Measurements from ENCODE around the gene KRT16.

Gene KRT16

GRCh38 chr17:41636652-41637051 lies 24.1 kb upstream of the KRT16 start:
- H3K27me3 ChIP-seq (replicated peaks; ENCODE audit: insufficient read depth, low read length) = peaks cover 12% of the 10 kb centered on the region
- H4K20me1 ChIP-seq (ENCODE audit: insufficient read depth, low read length) = no peaks in the 10 kb centered on the region
- no peak for TF ChIP-seq EZH2phosphoT487 (IDR thresholded peaks at IDR 0.05; ENCODE audit: low read length)
- no peak for TF ChIP-seq EZH2 (optimal IDR thresholded peaks at IDR 0.05; ENCODE audit: low read depth, low read length)
- TF ChIP-seq CTCF (IDR thresholded peaks at IDR 0.05; ENCODE audit: low read length) = no peak
- no peak overlapping the region for H3K4me2 ChIP-seq (ENCODE audit: low read depth, low read length)
- no peak overlapping the region for H3K27ac ChIP-seq (ENCODE audit: low read length)
- DNase-seq = no peak
- no peaks in the 10 kb centered on the region for H3K4me1 ChIP-seq (ENCODE audit: low read length)
- H3K9me2 ChIP-seq (replicated peaks; ENCODE audit: insufficient read depth, low read length) = no peaks in the 10 kb centered on the region
- H3F3A ChIP-seq (ENCODE audit: insufficient read depth, low read length) = no peaks in the 10 kb centered on the region
- H2AFZ ChIP-seq (ENCODE audit: low read length) = no peak overlapping the region
- H3K4me3 ChIP-seq (ENCODE audit: low read length) = no peak overlapping the region
- H3K79me2 ChIP-seq (ENCODE audit: low read length) = no peaks in the 10 kb centered on the region
- H3K9me3 ChIP-seq (replicated peaks; ENCODE audit: insufficient read depth, low read length) = no peaks in the 10 kb centered on the region
- no peak overlapping the region for H3K9ac ChIP-seq (ENCODE audit: low read length)
- H3K36me3 ChIP-seq (replicated peaks; ENCODE audit: insufficient read depth, low read length) = no peaks in the 10 kb centered on the region

GRCh38 chr17:41635121-41636097 lies 22.8 kb upstream of the KRT16 start:
- H3K27me3 ChIP-seq (replicated peaks; ENCODE audit: insufficient read depth, low read length) = peaks cover 12% of the 10 kb centered on the region
- H3K9me3 ChIP-seq (replicated peaks; ENCODE audit: insufficient read depth, low read length) = no peaks in the 10 kb centered on the region
- no peaks in the 10 kb centered on the region for H4K20me1 ChIP-seq (ENCODE audit: insufficient read depth, low read length)
- TF ChIP-seq EZH2phosphoT487 (IDR thresholded peaks at IDR 0.05; ENCODE audit: low read length) = no peak
- TF ChIP-seq CTCF (IDR thresholded peaks at IDR 0.05; ENCODE audit: low read length) = no peak
- TF ChIP-seq EZH2 (optimal IDR thresholded peaks at IDR 0.05; ENCODE audit: low read depth, low read length) = no peak
- no peak overlapping the region for H3K27ac ChIP-seq (ENCODE audit: low read length)
- no peaks in the 10 kb centered on the region for H3K4me1 ChIP-seq (ENCODE audit: low read length)
- H2AFZ ChIP-seq (ENCODE audit: low read length) = no peak overlapping the region
- H3K4me2 ChIP-seq (ENCODE audit: low read depth, low read length) = no peak overlapping the region
- DNase-seq = no peak
- H3K36me3 ChIP-seq (replicated peaks; ENCODE audit: insufficient read depth, low read length) = no peaks in the 10 kb centered on the region
- no peaks in the 10 kb centered on the region for H3K9me2 ChIP-seq (replicated peaks; ENCODE audit: insufficient read depth, low read length)
- H3F3A ChIP-seq (ENCODE audit: insufficient read depth, low read length) = no peaks in the 10 kb centered on the region
- H3K79me2 ChIP-seq (ENCODE audit: low read length) = no peaks in the 10 kb centered on the region
- H3K9ac ChIP-seq (ENCODE audit: low read length) = no peak overlapping the region
- H3K4me3 ChIP-seq (ENCODE audit: low read length) = no peak overlapping the region

GRCh38 chr17:41634639-41635038 lies 22.1 kb upstream of the KRT16 start:
- no peak for DNase-seq
- H3F3A ChIP-seq (ENCODE audit: insufficient read depth, low read length) = no peaks in the 10 kb centered on the region
- no peaks in the 10 kb centered on the region for H4K20me1 ChIP-seq (ENCODE audit: insufficient read depth, low read length)
- no peak overlapping the region for H2AFZ ChIP-seq (ENCODE audit: low read length)
- no peaks in the 10 kb centered on the region for H3K9me3 ChIP-seq (replicated peaks; ENCODE audit: insufficient read depth, low read length)
- peaks cover 8% of the 10 kb centered on the region for H3K27me3 ChIP-seq (replicated peaks; ENCODE audit: insufficient read depth, low read length)
- TF ChIP-seq EZH2phosphoT487 (IDR thresholded peaks at IDR 0.05; ENCODE audit: low read length) = no peak
- TF ChIP-seq CTCF (IDR thresholded peaks at IDR 0.05; ENCODE audit: low read length) = no peak
- TF ChIP-seq EZH2 (optimal IDR thresholded peaks at IDR 0.05; ENCODE audit: low read depth, low read length) = no peak
- H3K79me2 ChIP-seq (ENCODE audit: low read length) = no peaks in the 10 kb centered on the region
- no peak overlapping the region for H3K4me3 ChIP-seq (ENCODE audit: low read length)
- H3K4me1 ChIP-seq (ENCODE audit: low read length) = no peaks in the 10 kb centered on the region
- no peak overlapping the region for H3K9ac ChIP-seq (ENCODE audit: low read length)
- no peaks in the 10 kb centered on the region for H3K36me3 ChIP-seq (replicated peaks; ENCODE audit: insufficient read depth, low read length)
- no peak overlapping the region for H3K4me2 ChIP-seq (ENCODE audit: low read depth, low read length)
- no peaks in the 10 kb centered on the region for H3K9me2 ChIP-seq (replicated peaks; ENCODE audit: insufficient read depth, low read length)
- no peak overlapping the region for H3K27ac ChIP-seq (ENCODE audit: low read length)

Data from MM.1S (cell line).